DND-41 (cell line): ENCODE results near the gene EDIL3.

Source experiments
- ATAC-seq: fragments of 200-7000 bp; cut with Tn5 transposase; 3 replicates; pipeline ENCODE4 v1.9.1; 2021; ENCODE audit warnings: low read depth; ENCODE audit not compliant: insufficient read depth
- DNase-seq: peaks from one replicate; pipeline ENCODE4 v3.0.0-alpha.2; 2020
- H2AFZ ChIP-seq: 2 replicates; pipeline ENCODE4 v1.6.0; 2012; ENCODE audit warnings: low read depth, low read length
- H3K27ac ChIP-seq: 2 replicates; pipeline ENCODE4 v1.5.1; 2012; ENCODE audit warnings: low read length, inconsistent platforms
- H3K27me3 ChIP-seq: fragments of 200-600 bp; sonication (generic); 2 replicates; pipeline ENCODE4 v1.6.0; 2012; ENCODE audit warnings: low read length, mild to moderate bottlenecking, inconsistent platforms; ENCODE audit not compliant: insufficient read depth, poor library complexity
- H3K36me3 ChIP-seq: 2 replicates; pipeline ENCODE4 v1.5.1; 2012; ENCODE audit warnings: low read length, inconsistent platforms; ENCODE audit not compliant: insufficient read depth
- H3K4me1 ChIP-seq: 2 replicates; pipeline ENCODE4 v1.5.1; 2012; ENCODE audit warnings: mild to moderate bottlenecking, low read length; ENCODE audit not compliant: insufficient read depth
- H3K4me2 ChIP-seq: 2 replicates; pipeline ENCODE4 v1.6.0; 2012; ENCODE audit warnings: mild to moderate bottlenecking, moderate library complexity, low read length, inconsistent platforms; ENCODE audit not compliant: insufficient read depth
- H3K4me3 ChIP-seq, 2 experiments: fragments of 200-600 bp in 1 of 2; shearing (Covaris generic) in 1 of 2; 2 replicates each; pipeline ENCODE4 v1.5.1; 2012 to 2016; ENCODE audit warnings: inconsistent platforms in 2 of 2, low read length in 2 of 2, mild to moderate bottlenecking in 2 of 2, low read depth in 1 of 2, moderate library complexity in 1 of 2
- H3K79me2 ChIP-seq: 2 replicates; pipeline ENCODE4 v1.6.0; 2012; ENCODE audit warnings: low read length, inconsistent platforms; ENCODE audit not compliant: insufficient read depth
- H3K9ac ChIP-seq: 2 replicates; pipeline ENCODE4 v1.6.0; 2012; ENCODE audit warnings: low read depth, mild to moderate bottlenecking, inconsistent platforms, low read length, moderate library complexity
- H3K9me3 ChIP-seq: 2 replicates; pipeline ENCODE4 v1.5.1; 2012; ENCODE audit warnings: low read length, moderate library complexity, mild to moderate bottlenecking, inconsistent platforms; ENCODE audit not compliant: insufficient read depth, severe bottlenecking
- H4K20me1 ChIP-seq: 2 replicates; pipeline ENCODE4 v1.6.0; 2012; ENCODE audit warnings: low read length; ENCODE audit not compliant: insufficient read depth
- CTCF ChIP-seq: IDR thresholded peaks from 2 replicates; pipeline ENCODE4 v1.5.1; 2012; ENCODE audit warnings: borderline replicate concordance, low read length, moderate library complexity, mild to moderate bottlenecking; ENCODE audit not compliant: poor library complexity, severe bottlenecking; ENCODE audit errors: extremely low read depth
- EZH2 ChIP-seq: IDR thresholded peaks from 3 replicates; pipeline ENCODE4 v1.6.1; 2012; ENCODE audit warnings: borderline replicate concordance, low read depth, mild to moderate bottlenecking, moderate library complexity, low read length, inconsistent platforms; ENCODE audit not compliant: severe bottlenecking

EDIL3 gene

GRCh38 chr5:84149094-84149493 is 235.6 kb downstream of the EDIL3 start:
- Histone ChIP-seq H3K9me3 (no peaks in the 10 kb centered on the region), H3K27me3 (no peaks in the 10 kb centered on the region), H3K27ac (no peak overlapping the region), H3K4me2 (no peak overlapping the region), H3K79me2 (no peaks in the 10 kb centered on the region), H2AFZ (no peak overlapping the region), H3K9ac (no peak overlapping the region), H3K4me3 (no peak overlapping the region), H3K36me3 (no peaks in the 10 kb centered on the region), H3K4me1 (no peaks in the 10 kb centered on the region), H4K20me1 (no peaks in the 10 kb centered on the region)
- ATAC-seq (no peak), DNase-seq (no peak)
- TF ChIP-seq EZH2 (no peak), CTCF (no peak)

GRCh38 chr5:84148651-84149050 is 236.0 kb downstream of the EDIL3 start:
- ATAC-seq = no peak
- Histone ChIP-seq H3K4me2 (no peak overlapping the region), H3K27ac (no peak overlapping the region), H3K4me1 (no peaks in the 10 kb centered on the region), H4K20me1 (no peaks in the 10 kb centered on the region), H3K9me3 (no peaks in the 10 kb centered on the region), H3K9ac (no peak overlapping the region), H3K36me3 (no peaks in the 10 kb centered on the region), H3K79me2 (no peaks in the 10 kb centered on the region), H2AFZ (no peak overlapping the region), H3K4me3 (no peak overlapping the region), H3K27me3 (no peaks in the 10 kb centered on the region)
- TF ChIP-seq CTCF = no peak
- TF ChIP-seq EZH2 = no peak
- no peak for DNase-seq

GRCh38 chr5:84137541-84137940 is 247.1 kb downstream of the EDIL3 start:
- no peak for DNase-seq
- H2AFZ ChIP-seq = no peak overlapping the region
- no peaks in the 10 kb centered on the region for H3K79me2 ChIP-seq
- no peak for ATAC-seq
- H3K36me3 ChIP-seq = no peaks in the 10 kb centered on the region
- H3K4me3 ChIP-seq = no peak overlapping the region
- no peak overlapping the region for H3K4me2 ChIP-seq
- H3K9me3 ChIP-seq = no peaks in the 10 kb centered on the region
- no peak overlapping the region for H3K9ac ChIP-seq
- H3K4me1 ChIP-seq = no peaks in the 10 kb centered on the region
- no peaks in the 10 kb centered on the region for H3K27me3 ChIP-seq
- H4K20me1 ChIP-seq = no peaks in the 10 kb centered on the region
- H3K27ac ChIP-seq = no peak overlapping the region
- no peak for TF ChIP-seq CTCF
- no peak for TF ChIP-seq EZH2

GRCh38 chr5:84131372-84131771 is 253.3 kb downstream of the EDIL3 start:
- TF ChIP-seq EZH2 (no peak), CTCF (no peak)
- no peak overlapping the region for H2AFZ ChIP-seq
- ATAC-seq (no peak), DNase-seq (no peak)
- no peaks in the 10 kb centered on the region for H4K20me1 ChIP-seq
- H3K9ac ChIP-seq = no peak overlapping the region
- H3K36me3 ChIP-seq = no peaks in the 10 kb centered on the region
- H3K4me1 ChIP-seq = no peaks in the 10 kb centered on the region
- H3K4me2 ChIP-seq = no peak overlapping the region
- no peaks in the 10 kb centered on the region for H3K79me2 ChIP-seq
- H3K27me3 ChIP-seq = no peaks in the 10 kb centered on the region
- H3K4me3 ChIP-seq = no peak overlapping the region
- H3K9me3 ChIP-seq = no peaks in the 10 kb centered on the region
- H3K27ac ChIP-seq = no peak overlapping the region
